ENCODE results near the gene DMRT2. TPM values are rescaled to one million over a fixed set of nuclear protein-coding genes. Genes with fewer than 3 reads are reported as not detected.

Gene DMRT2
- total and polyA plus RNA-seq, 4 donors, result 0.03 TPM; not detected in 3

- TF ChIP-seq JUND (IDR thresholded peaks at IDR 0.05) (no peak), TAF1 (conservative IDR thresholded peaks at IDR 0.05) (no peak), ZBTB33 (IDR thresholded peaks at IDR 0.05) (no peak), CTCF (IDR thresholded peaks at IDR 0.05; ENCODE audit: low read depth, low read length, missing input control) (no peak), RAD21 (IDR thresholded peaks at IDR 0.05) (no peak)
- Histone ChIP-seq H3K27ac (ENCODE audit: low read depth in 1 of 2, low read length in 2 of 2) (no peak overlapping the region), H3K27me3 (ENCODE audit: control insufficient read depth in 4 of 4, insufficient read depth in 4 of 4, low read length in 3 of 4) (peaks cover 9 to 29% (median 19%) of the 10 kb centered on the region in 4 donors), H3K36me3 (ENCODE audit: control insufficient read depth in 4 of 4, insufficient read depth in 3 of 4, low read depth in 1 of 4, low read length in 3 of 4) (no peaks in the 10 kb centered on the region), H3K9me3 (ENCODE audit: control insufficient read depth in 4 of 4, low read length in 3 of 4) (no peaks in the 10 kb centered on the region), H3K4me3 (ENCODE audit: low read depth in 1 of 3, low read length in 3 of 3) (peak overlapping the region in 1 of 3 donors; percentile 41), H3K4me1 (ENCODE audit: control insufficient read depth in 4 of 4, insufficient read depth in 4 of 4, low read length in 3 of 4) (peaks cover 18 to 39% (median 27%) of the 10 kb centered on the region in 4 donors), H3K9ac (ENCODE audit: low read depth in 1 of 2, low read length in 2 of 2) (no peak overlapping the region)
- no peak for DNase-seq (ENCODE audit: low spot score)
- WGBS, result 19% methylated on average over 41 of the region's 41 CpGs
Measured at GRCh38 chr9:1052365-1053281, 2.5 kb downstream of the DMRT2 start.

- WGBS, result 22% methylated on average over 9 of the region's 9 CpGs
Measured at GRCh38 chr9:1053282-1053621, 3.1 kb downstream of the DMRT2 start.

More at GRCh38 chr9:1053282-1053621, 3.1 kb downstream of the DMRT2 start:
- Histone ChIP-seq H3K27ac (ENCODE audit: low read depth in 1 of 2, low read length in 2 of 2) (no peak overlapping the region), H3K36me3 (ENCODE audit: control insufficient read depth in 4 of 4, insufficient read depth in 3 of 4, low read depth in 1 of 4, low read length in 3 of 4) (no peaks in the 10 kb centered on the region), H3K9ac (ENCODE audit: low read depth in 1 of 2, low read length in 2 of 2) (no peak overlapping the region), H3K9me3 (ENCODE audit: control insufficient read depth in 4 of 4, low read length in 3 of 4) (no peaks in the 10 kb centered on the region), H3K4me3 (ENCODE audit: low read depth in 1 of 3, low read length in 3 of 3) (no peak overlapping the region), H3K4me1 (ENCODE audit: control insufficient read depth in 4 of 4, insufficient read depth in 4 of 4, low read length in 3 of 4) (peaks cover 16 to 33% (median 22%) of the 10 kb centered on the region in 4 donors), H3K27me3 (ENCODE audit: control insufficient read depth in 4 of 4, insufficient read depth in 4 of 4, low read length in 3 of 4) (peaks cover 8 to 29% (median 20%) of the 10 kb centered on the region in 4 donors)
- no peak for DNase-seq (ENCODE audit: low spot score)
- no peak for TF ChIP-seq FOXA2 (IDR thresholded peaks at IDR 0.05)
- TF ChIP-seq ATF3 (IDR thresholded peaks at IDR 0.05), result no peak
- no peak for TF ChIP-seq NR2F2 (IDR thresholded peaks at IDR 0.05)
- TF ChIP-seq CTCF (IDR thresholded peaks at IDR 0.05; ENCODE audit: low read depth, low read length, missing input control), result no peak
- TF ChIP-seq MAX (IDR thresholded peaks at IDR 0.05), result no peak
- TF ChIP-seq RXRA (IDR thresholded peaks at IDR 0.05), result no peak
- no peak for TF ChIP-seq EGR1 (IDR thresholded peaks at IDR 0.05; ENCODE audit: low read depth in 2 of 2)
- TF ChIP-seq REST (IDR thresholded peaks at IDR 0.05), result no peak
- no peak for TF ChIP-seq FOXA1 (IDR thresholded peaks at IDR 0.05)
- no peak for TF ChIP-seq GABPA (IDR thresholded peaks at IDR 0.05 in 1 of 2, conservative IDR thresholded peaks at IDR 0.05 in 1 of 2)
- TF ChIP-seq SP1 (IDR thresholded peaks at IDR 0.05), result no peak
- TF ChIP-seq YY1 (IDR thresholded peaks at IDR 0.05), result no peak
